Peyer's patch (tissue), 4 donors: ENCODE measurements around the gene AMIGO3. TPM values are rescaled to one million over a fixed set of nuclear protein-coding genes. Genes with fewer than 3 reads are reported as not detected.
"Not testable (repeated sequence)": the region's sequence is repeated elsewhere in the genome, so short reads cannot be mapped to it uniquely, and the experiment has no call there.

ENCODE experiments used
- DNase-seq, 3 donors: peaks; one replicate each; pipeline ENCODE4 v3.0.0-alpha.2; 2017 to 2019
- H3K27ac ChIP-seq, 4 donors: fragments of 200-600 bp; sonication (generic); one replicate each; pipeline ENCODE4 v1.5.1; 2016 to 2019
- H3K27me3 ChIP-seq, 2 donors: fragments of 200-600 bp; sonication (generic); one replicate each; pipeline ENCODE4 v1.5.1; 2019
- H3K36me3 ChIP-seq, 3 donors: fragments of 200-600 bp; sonication (generic); one replicate each; pipeline ENCODE4 v1.5.1; 2016 to 2019
- H3K4me1 ChIP-seq, 4 donors: fragments of 200-600 bp; sonication (generic); one replicate each; pipeline ENCODE4 v1.5.1; 2016 to 2019
- H3K4me3 ChIP-seq, 4 donors: fragments of 200-600 bp; sonication (generic); 1 replicate in 3 of 4; 2 replicates in 1 of 4; pipeline ENCODE4 v1.5.1; 2016 to 2019; ENCODE audit warnings: mild to moderate bottlenecking in 1 of 4
- H3K9me3 ChIP-seq, 4 donors: fragments of 200-600 bp; sonication (generic); one replicate each; pipeline ENCODE4 v1.5.1; 2016 to 2019; ENCODE audit warnings: mild to moderate bottlenecking in 1 of 4
- POLR2A ChIP-seq, 2 donors: fragments of 450-650 bp; IDR thresholded peaks; one replicate each; pipeline ENCODE4 v1.5.1; 2017; ENCODE audit warnings: antibody characterized with exemption in 2 of 2, mild to moderate bottlenecking in 2 of 2, moderate library complexity in 2 of 2
- total RNA-seq, 4 donors: library from RNA; depleted of rRNA; stranded (reverse); fragments of >200 nt; gene quantifications; one replicate each; pipeline ENCODE4 v1.1.0, GENCODE V29; 2016
- TF ChIP-seq, protein P1 (sequence below), 6 experiments: fragments of 450-650 bp in 4 of 6; fragments of 200-600 bp in 2 of 6; sonication (generic) in 1 of 6; IDR thresholded peaks; one replicate each; pipeline ENCODE4 v1.5.1; 2017 to 2019; ENCODE audit warnings: antibody characterized with exemption in 6 of 6, mild to moderate bottlenecking in 3 of 6, moderate library complexity in 1 of 6

AMIGO3 gene
- total RNA-seq, 4 donors from 2014 or later, result 1.2 to 3.5 (median 2.9) TPM

- no peaks in the 10 kb centered on the region for H3K9me3 ChIP-seq
- H3K4me3 ChIP-seq, result no peak overlapping the region
- DNase-seq, result no peak
- H3K27me3 ChIP-seq, result no peaks in the 10 kb centered on the region
- TF ChIP-seq, protein P1, sequence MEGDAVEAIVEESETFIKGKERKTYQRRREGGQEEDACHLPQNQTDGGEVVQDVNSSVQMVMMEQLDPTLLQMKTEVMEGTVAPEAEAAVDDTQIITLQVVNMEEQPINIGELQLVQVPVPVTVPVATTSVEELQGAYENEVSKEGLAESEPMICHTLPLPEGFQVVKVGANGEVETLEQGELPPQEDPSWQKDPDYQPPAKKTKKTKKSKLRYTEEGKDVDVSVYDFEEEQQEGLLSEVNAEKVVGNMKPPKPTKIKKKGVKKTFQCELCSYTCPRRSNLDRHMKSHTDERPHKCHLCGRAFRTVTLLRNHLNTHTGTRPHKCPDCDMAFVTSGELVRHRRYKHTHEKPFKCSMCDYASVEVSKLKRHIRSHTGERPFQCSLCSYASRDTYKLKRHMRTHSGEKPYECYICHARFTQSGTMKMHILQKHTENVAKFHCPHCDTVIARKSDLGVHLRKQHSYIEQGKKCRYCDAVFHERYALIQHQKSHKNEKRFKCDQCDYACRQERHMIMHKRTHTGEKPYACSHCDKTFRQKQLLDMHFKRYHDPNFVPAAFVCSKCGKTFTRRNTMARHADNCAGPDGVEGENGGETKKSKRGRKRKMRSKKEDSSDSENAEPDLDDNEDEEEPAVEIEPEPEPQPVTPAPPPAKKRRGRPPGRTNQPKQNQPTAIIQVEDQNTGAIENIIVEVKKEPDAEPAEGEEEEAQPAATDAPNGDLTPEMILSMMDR (IDR thresholded peaks at IDR 0.05), result no peak
- TF ChIP-seq POLR2A (IDR thresholded peaks at IDR 0.05), result no peak
- H3K36me3 ChIP-seq, result peaks cover 0 to 86% (median 0%) of the 10 kb centered on the region in 3 donors
- no peak overlapping the region for H3K27ac ChIP-seq
- no peaks in the 10 kb centered on the region for H3K4me1 ChIP-seq
Observed at GRCh38 chr3:49702672-49703071, 16.8 kb downstream of the AMIGO3 start.

DNA sequence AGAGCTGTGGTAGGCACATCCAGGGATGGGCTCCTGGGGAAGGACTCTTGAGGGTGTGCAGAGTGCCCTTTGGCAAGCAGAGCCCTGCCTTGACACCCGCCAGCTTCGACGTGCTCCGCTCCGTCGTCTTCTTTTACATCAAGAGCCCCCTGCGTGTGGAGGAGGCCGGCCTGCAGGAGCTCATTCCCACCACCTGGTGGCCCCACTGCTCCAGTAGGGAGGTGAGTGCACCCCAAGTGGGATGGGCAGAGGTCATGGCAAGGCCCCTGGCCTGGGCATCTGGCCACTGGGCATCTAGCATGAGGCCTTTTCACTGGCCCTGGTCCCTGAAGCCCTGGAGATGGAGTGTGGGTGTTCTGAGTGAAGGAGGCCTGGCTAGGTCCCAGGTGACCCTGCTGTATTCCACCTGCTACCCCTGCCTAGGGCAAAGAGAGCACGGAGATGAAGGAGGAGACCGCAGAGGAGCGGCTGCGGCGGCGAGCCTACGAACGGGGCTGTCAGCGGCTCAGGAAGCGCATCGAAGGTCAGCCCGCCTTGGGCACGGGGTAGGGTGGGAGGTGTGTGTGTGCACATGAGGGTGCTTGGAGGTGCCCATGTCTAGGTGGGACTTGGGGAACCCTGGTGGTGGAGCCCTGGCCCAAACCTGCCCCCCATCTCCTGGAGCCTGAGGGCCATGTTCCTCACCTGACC lies 18.0 kb downstream of the AMIGO3 start:
- Histone ChIP-seq H3K4me1 (no peaks in the 10 kb centered on the region), H3K9me3 (no peaks in the 10 kb centered on the region), H3K27ac (no peak overlapping the region), H3K27me3 (no peaks in the 10 kb centered on the region), H3K36me3 (peaks cover 0 to 86% (median 0%) of the 10 kb centered on the region in 3 donors), H3K4me3 (no peak overlapping the region)
- DNase-seq, result no peak
- TF ChIP-seq POLR2A (IDR thresholded peaks at IDR 0.05), result no peak
- TF ChIP-seq, protein P1 (IDR thresholded peaks at IDR 0.05), result peak in 4 of 6 experiments; percentile 13 to 37 (median 26)

DNA sequence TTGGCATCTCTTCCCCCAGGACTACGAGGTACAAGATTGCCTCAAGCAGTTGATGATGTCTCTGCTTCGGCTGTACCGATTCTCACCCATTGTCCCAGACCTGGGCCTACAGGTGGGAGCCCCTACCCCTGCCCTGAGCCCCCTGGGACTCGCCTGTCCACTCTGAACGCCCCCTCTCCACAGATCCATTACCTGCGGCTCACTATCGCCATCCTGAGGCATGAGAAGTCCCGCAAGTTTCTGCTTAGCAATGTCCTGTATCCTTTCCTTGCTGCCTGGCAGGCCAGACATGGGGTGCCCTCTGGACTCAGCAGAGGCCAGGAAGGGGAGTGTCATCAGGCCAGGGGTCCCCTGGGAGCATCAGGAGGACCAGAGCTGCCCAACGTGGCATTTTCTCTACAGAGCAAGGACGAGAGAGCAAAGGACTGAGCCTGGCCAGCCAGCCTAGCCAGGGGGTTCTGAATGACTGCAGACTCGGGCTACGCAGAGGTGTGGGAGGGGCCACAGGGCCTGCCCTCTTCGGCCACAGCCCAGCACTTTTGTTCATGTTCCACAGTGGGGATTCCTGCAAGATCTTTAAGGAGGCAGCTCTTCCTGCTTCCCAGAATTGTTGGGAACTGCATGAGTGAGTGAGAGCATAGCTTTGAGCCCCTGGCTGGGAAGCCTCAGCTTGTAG lies 18.9 kb downstream of the AMIGO3 start:
- no peak for TF ChIP-seq POLR2A (IDR thresholded peaks at IDR 0.05)
- TF ChIP-seq, protein P1 (IDR thresholded peaks at IDR 0.05), result no peak
- H3K36me3 ChIP-seq, result peaks cover 0 to 76% (median 0%) of the 10 kb centered on the region in 3 donors
- no peak overlapping the region for H3K27ac ChIP-seq
- DNase-seq, result no peak
- H3K9me3 ChIP-seq, result no peaks in the 10 kb centered on the region
- no peak overlapping the region for H3K4me3 ChIP-seq
- H3K4me1 ChIP-seq, result no peaks in the 10 kb centered on the region
- no peaks in the 10 kb centered on the region for H3K27me3 ChIP-seq

DNA sequence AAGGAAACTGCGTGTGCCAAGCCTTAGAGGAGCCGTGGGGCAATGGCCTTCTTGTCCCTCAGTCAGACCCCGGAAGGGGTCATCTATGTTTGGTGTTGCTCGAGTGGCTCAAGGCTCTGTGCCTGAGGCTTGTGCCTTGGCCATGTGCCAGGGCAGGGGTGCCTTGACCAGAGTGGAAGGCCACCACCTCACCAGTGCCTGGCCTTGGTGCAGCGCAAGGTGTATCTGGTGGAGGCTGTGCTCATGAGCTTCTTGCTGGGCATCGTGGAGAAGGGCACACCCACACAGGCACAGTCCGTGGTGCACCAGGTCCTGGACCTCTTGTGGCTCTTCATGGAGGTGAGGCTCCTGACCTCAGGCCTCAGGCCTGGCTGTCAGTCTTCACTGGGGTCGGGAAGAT lies 19.5 kb downstream of the AMIGO3 start:
- no peak overlapping the region for H3K27ac ChIP-seq
- H3K27me3 ChIP-seq, result no peaks in the 10 kb centered on the region
- no peaks in the 10 kb centered on the region for H3K9me3 ChIP-seq
- H3K36me3 ChIP-seq, result peaks cover 0 to 70% (median 0%) of the 10 kb centered on the region in 3 donors
- H3K4me3 ChIP-seq, result no peak overlapping the region
- TF ChIP-seq POLR2A (IDR thresholded peaks at IDR 0.05), result no peak
- TF ChIP-seq, protein P1 (IDR thresholded peaks at IDR 0.05), result no peak
- DNase-seq, result no peak
- no peaks in the 10 kb centered on the region for H3K4me1 ChIP-seq

DNA sequence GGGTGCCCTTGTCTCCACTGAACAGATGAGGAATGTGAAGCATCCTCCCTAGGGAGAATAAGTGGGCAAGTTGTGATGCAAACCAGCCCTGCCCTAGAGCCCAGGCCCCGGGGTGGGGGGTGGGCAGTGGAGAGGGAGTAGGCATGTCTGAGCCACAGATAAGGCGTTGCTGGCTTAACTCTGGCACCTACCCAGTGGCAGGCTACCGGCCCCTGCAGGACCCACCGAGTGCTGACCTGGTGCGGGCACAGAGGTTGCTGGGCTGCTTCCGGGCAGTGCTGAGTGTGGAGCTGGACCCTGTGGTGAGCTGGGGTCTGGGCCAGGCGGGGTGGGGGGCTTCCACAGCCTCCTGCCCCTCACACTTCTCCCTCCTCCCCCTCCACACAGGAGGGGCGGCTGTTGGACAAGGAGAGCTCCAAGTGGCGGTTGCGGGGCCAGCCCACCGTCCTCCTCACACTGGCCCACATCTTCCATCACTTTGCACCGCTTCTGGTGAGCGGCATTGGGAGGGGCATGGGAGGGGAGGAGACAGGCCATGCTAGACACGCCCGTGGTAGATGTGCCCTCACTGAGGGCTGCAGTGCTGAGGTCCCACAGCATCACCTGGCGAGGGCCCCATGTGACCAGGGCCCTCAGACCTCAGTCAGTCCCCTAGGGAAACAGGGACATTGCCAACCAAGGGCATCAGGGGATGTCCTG lies 20.1 kb downstream of the AMIGO3 start:
- H3K9me3 ChIP-seq, result no peaks in the 10 kb centered on the region
- no peak for DNase-seq

GRCh38 chr3:49695350-49696015 lies 24.0 kb downstream of the AMIGO3 start:
- not testable (repeated sequence) for H3K9me3 ChIP-seq, DNase-seq, H3K27me3 ChIP-seq, H3K4me3 ChIP-seq, H3K27ac ChIP-seq
- peaks cover 0 to 28% (median 0%) of the 10 kb centered on the region in 3 donors for H3K36me3 ChIP-seq
- peaks cover 0 to 16% (median 3%) of the 10 kb centered on the region in 4 donors for H3K4me1 ChIP-seq

More for the DNA sequence above, 20.1 kb downstream of the AMIGO3 start:
- H3K36me3 ChIP-seq, result peaks cover 0 to 65% (median 0%) of the 10 kb centered on the region in 3 donors
- TF ChIP-seq, protein P1 (IDR thresholded peaks at IDR 0.05), result no peak
- TF ChIP-seq POLR2A (IDR thresholded peaks at IDR 0.05), result no peak
- H3K4me1 ChIP-seq, result no peaks in the 10 kb centered on the region
- H3K27ac ChIP-seq, result no peak overlapping the region
- no peaks in the 10 kb centered on the region for H3K27me3 ChIP-seq
- H3K4me3 ChIP-seq, result no peak overlapping the region

DNA sequence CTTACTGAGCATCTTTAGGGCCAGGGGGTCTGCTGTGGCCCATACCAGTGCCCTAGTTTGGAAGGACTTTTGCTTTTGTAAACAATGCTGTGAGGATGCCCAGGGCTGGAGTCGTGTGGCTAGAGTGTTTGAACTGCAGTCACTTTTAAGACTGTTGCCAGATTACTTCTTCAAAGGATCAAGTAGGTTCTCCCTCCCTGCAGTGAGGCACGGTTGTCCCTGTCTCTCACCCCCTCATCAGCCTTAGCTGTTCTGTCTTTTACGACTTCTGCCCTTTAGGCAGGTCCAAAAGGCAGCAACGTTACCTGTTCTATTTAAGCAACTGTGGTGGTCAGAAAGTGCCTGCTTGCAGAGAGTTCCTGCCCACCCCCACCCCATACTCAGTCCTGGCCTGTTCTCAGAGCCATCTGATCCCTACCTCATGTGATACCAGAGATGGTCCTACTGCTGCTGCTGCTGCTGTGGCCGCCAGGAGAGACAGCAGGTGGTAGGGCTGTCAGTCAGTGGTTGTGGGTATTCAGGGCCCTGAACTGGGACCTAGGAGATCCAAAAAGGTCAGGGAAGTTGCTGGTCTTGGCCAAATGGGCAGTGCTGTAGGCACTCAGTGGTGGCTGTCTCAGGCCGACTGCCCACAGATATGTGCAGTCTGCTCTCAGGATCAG lies 24.9 kb downstream of the AMIGO3 start:
- peaks cover 0 to 22% (median 6%) of the 10 kb centered on the region in 4 donors for H3K4me1 ChIP-seq
- peaks cover 0 to 20% (median 0%) of the 10 kb centered on the region in 3 donors for H3K36me3 ChIP-seq
- H3K27ac ChIP-seq, H3K9me3 ChIP-seq, DNase-seq, H3K4me3 ChIP-seq, H3K27me3 ChIP-seq: not testable (repeated sequence)

- H3K27me3 ChIP-seq, H3K36me3 ChIP-seq, H3K9me3 ChIP-seq: not testable (repeated sequence)
- H3K4me3 ChIP-seq, result peak overlapping the region in 1 of 4 donors; percentile 25
- peak overlapping the region in 2 of 4 donors; percentile 56 to 59 for H3K27ac ChIP-seq
- H3K4me1 ChIP-seq, result peaks cover 0 to 39% (median 7%) of the 10 kb centered on the region in 4 donors
- peak in 2 of 3 donors; percentile 69 to 84 for DNase-seq
Observed at GRCh38 chr3:49691481-49691880, 28.0 kb downstream of the AMIGO3 start.
